Activated CD4-positive, alpha-beta T cell treated with anti-CD3 and anti-CD28 coated beads, Interleukin-2, Interleukin-6, amounts not matched to agents 100 ng/mL and 50 ng/mL, durations not matched to agents 16 hours and 8 hours (primary cell): ENCODE measurements around the gene LILRA2.
"Not testable (repeated sequence)": the region's sequence is repeated elsewhere in the genome, so short reads cannot be mapped to it uniquely, and the experiment has no call there.

Experiments
- DNase-seq: peaks from one replicate; pipeline ENCODE4 v3.0.0-alpha.2; 2020

The LILRA2 gene

DNA sequence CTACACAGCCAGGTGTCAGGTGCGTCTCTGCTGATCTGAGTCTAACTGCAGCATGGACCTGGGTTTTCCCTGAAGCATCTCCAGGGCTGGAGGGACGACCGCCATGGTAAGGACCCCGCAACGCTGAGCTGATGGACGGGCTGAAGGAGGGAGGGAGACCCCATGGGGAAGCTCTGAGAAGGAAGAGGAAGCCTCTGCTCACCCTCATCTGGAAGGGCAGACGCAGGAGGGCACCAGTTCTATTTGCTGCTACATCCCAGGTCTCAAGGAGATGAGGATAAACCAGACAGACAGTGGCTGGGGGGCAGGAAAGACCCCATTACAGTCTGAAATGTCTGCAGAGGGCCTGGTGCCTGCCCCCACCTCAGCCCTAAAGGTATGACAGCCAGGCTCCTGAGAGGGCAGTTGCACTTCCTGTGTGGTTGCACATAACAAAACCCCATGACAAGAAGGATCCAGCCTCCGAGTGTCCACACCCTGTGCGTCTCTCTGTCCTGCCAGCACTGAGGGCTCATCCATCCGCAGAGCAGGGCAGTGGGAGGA, at the start of gene LILRA2:
Gene LILRA2, plus strand, starts transcription at position 461 of the 543 bp plus-strand sequence. CDS start 89 bp downstream, outside the sequence.
- peak; percentile 2 for DNase-seq

GRCh38 chr19:54525636-54526035, 48.0 kb upstream of the LILRA2 start:
- no peak for DNase-seq

DNA sequence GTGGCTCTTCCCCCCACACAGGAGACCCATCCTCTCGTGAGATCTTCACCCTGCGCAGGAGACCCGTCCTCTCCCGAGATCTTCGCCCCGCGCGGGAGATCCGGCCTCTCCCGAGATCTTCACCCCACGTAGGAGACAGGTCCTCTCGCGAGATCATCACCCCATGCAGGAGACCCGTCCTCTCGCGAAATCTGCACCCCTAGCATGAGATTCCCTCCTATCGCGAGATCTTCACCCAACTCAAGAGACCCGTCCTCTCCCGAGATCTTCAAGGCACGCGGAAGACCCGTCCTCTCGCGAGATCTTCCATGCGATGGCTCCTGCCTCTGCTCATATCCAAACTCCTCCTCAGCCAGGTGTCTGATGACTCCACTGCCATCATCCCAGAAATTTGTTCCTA, 46.6 kb upstream of the LILRA2 start:
- DNase-seq = no peak

DNA sequence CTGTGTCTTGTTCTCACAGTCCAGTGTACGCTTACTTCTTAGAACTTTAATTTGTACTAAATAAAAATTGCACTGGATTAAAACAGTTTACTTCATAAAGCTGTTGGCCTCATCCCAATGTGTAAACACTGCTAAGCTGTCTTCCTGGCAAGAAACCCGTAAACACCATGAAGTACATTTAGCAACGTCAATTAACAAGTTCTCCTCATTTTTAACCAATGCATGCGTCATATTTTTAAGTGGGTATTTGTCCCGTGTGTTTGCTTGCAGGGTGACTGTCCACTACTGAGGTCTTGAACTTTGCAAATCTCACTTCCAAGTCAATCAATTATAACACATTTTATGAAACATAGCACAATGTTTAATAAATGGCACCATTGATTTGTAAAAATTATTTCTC, 42.7 kb upstream of the LILRA2 start:
- no peak for DNase-seq

- peak; percentile 64 for DNase-seq
Measured at GRCh38 chr19:54532528-54532927, 41.1 kb upstream of the LILRA2 start.

- DNase-seq = no peak
Measured at GRCh38 chr19:54533476-54533875, 40.1 kb upstream of the LILRA2 start.

DNA sequence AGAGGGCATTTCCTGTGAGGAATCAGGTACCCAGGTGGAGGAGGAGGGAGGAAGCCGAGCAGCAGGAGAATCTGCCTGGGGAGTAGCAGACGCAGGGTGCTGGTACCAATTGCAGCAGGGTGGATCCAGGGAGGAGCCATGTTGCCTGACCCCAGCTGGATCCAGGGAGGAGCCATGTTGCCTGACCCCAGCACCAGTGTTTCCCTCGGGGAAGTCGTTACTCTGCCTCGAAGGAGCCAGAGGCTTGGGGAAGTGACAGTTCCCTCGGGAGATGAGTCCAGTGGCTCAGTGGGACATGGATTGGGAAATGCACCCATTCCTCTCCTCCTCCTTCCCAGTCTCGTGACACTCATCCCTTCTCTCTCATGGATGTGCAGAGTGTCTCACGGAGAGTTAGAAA, 39.4 kb upstream of the LILRA2 start:
- DNase-seq = no peak

- no peak for DNase-seq
Measured at GRCh38 chr19:54535601-54536000, 38.0 kb upstream of the LILRA2 start.

DNA sequence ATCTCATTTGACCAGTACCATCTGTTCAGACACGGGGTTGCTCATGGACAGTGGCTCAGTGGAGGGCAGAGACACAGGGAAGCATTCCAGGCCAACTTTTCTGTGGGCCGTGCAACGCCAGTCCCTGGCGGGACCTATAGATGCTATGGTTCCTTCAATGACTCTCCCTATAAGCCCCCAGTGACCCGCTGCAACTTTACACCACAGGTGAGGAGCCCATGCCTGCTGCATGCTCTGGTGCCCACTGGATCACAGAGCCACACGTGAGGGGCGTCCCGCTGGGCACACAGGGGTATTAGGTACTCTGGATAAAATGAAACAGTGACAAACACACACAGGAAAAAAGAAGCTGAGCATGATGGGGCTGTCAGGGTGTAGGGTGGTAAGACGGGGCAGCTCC, 36.6 kb upstream of the LILRA2 start:
- DNase-seq = no peak

DNA sequence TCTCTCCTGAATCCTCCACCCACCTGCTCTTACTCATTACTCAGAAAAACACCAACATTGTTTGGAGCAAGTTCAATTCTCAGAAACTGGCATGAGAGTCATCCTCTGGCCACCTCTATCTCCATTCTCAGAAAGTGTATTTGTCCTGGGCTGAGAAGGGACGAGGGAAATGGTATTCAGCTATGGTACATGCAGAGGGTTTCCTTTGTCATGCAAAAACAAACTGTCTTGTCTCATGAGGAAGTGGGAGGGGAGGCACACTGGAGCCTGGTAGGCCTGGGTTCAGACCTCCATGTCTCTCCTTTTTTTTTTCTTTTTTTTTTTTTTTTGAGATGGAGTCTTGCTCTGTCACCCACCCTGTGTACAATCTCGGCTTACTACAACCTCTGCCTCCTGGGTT, 31.9 kb upstream of the LILRA2 start:
- no peak for DNase-seq

- no peak for DNase-seq
Measured at GRCh38 chr19:54548806-54549205, 24.8 kb upstream of the LILRA2 start.

DNA sequence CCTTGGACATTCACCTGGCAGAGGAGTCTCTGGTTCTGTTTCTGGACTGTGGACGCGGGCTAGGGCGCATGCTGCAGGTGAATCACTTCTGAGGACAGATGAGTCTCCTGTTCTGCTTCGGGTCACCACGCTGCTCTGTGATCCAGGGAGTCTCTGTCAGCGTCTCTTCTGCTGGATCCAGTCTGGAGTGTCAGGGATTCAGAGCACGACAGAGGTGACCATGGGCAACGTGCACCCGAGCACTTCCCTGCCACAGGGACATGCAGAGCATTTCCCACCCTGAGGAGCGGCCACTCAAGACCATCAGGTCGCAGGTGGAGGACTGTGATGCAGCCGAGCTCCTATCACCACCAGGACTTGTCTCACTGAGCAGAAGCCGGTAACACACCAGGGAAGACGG, 24.4 kb upstream of the LILRA2 start:
- DNase-seq = no peak

DNA sequence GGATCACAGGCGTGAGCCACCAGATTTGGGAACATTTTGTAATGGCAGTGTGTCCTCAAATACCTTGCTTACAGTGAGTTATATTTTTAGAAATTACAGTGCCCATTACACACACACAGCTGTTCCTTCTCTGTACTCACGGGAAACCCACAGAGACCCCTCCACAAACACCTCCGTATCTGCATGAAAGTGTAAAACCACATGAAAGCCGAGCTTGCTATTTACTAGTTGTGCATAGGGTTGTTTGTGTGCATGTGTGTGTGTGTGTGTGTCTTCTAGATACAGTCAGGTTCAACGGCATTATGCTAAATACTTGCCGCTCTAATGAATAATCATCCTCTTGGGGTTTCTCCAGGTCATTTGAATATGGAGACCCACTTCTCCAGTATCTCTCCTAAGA, 22.3 kb upstream of the LILRA2 start:
- DNase-seq = peak; percentile 25

- DNase-seq = no peak
Measured at GRCh38 chr19:54551950-54552912, 21.4 kb upstream of the LILRA2 start.

- no peak for DNase-seq
Measured at GRCh38 chr19:54552913-54553310, 20.7 kb upstream of the LILRA2 start.

- DNase-seq = no peak
Measured at GRCh38 chr19:54554006-54554405, 19.6 kb upstream of the LILRA2 start.

- no peak for DNase-seq
Measured at GRCh38 chr19:54554896-54555295, 18.7 kb upstream of the LILRA2 start.

DNA sequence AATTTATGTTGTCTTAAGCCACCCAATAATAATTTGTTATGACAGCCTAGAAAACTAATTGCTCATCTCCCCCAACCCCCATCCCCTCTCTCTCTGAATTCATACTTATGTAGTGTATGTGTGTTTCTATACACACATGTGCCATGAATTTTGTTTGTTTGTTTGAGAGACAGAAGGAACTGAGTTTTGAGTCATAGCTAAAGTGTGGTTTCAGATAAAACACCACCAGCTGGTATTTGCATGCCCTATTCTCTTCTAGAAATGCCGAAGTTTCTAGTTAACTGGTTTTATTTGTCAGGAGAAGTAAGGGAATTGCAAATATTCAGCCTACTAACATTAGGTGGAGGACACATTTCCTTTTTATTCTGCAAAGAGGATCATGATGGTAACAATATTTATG, 17.4 kb upstream of the LILRA2 start:
- DNase-seq = no peak

DNA sequence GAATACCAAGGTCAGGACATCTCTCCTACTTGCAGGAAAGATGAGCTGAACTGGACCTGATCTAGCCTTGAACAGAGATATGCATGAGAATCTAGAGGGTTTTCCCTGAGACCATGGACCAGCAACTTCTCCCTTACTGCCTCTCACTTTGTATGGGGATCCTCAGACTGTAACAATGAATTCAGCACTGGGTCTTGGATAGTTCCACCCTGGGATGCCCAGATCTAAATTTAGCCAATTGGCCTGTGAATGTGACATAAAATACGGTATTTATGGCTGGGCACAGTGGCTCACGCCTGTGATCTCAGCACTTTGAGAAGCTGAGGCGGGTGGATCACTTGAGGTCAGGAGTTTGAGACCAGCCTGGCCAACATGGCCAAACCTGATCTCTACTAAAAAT, 15.3 kb upstream of the LILRA2 start:
- DNase-seq = no peak

- DNase-seq = no peak
Measured at GRCh38 chr19:54560881-54561385, 12.7 kb upstream of the LILRA2 start.

GRCh38 chr19:54561840-54562239, 11.8 kb upstream of the LILRA2 start:
- no peak for DNase-seq

- not testable (repeated sequence) for DNase-seq
Measured at GRCh38 chr19:54563206-54563605, 10.4 kb upstream of the LILRA2 start.

DNA sequence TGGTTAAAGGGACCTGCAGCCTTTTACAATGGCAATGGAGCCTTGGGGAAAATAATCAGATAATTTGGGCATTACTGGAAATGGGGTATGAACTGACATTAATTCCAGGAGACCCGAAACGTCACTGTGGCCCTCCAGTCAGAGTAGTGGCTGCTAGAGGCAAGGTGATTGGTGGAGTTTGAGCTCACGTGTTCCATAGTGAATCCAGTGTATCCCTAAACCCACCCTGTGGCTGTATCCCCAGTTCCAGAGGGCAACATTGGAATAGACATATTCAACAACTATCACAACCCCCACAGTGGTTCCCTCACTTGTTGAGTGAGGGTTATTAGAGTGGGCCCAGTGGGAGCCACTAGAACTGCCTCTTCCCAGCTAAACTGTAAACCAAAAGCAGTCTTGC, 3.3 kb upstream of the LILRA2 start:
- no peak for DNase-seq
